Measurements from ENCODE around the gene HVCN1.
"Not testable (repeated sequence)": the region's sequence is repeated elsewhere in the genome, so short reads cannot be mapped to it uniquely, and the experiment has no call there.

The HVCN1 gene

GRCh38 chr12:110666892-110667291 lies 22.0 kb downstream of the HVCN1 start:
- Mint-ChIP-seq H3K4me3 (peak overlapping the region; percentile 17), H3K36me3 (ENCODE audit: low read depth) (peaks cover 59% of the 10 kb centered on the region), H3K27ac (peak overlapping the region; percentile 32), H3K9me3 (peaks cover 12% of the 10 kb centered on the region), H3K27me3 (no peaks in the 10 kb centered on the region), H3K4me1 (ENCODE audit: low read depth) (peaks cover 75% of the 10 kb centered on the region)

- Mint-ChIP-seq H3K4me3 (peak overlapping the region; percentile 93), H3K27ac (peak overlapping the region; percentile 100), H3K9me3 (peaks cover 12% of the 10 kb centered on the region), H3K27me3 (no peaks in the 10 kb centered on the region), H3K36me3 (ENCODE audit: low read depth) (peaks cover 73% of the 10 kb centered on the region), H3K4me1 (ENCODE audit: low read depth) (peaks cover 79% of the 10 kb centered on the region)
Measured at GRCh38 chr12:110661337-110661972, 27.5 kb downstream of the HVCN1 start.

- H3K27me3 Mint-ChIP-seq, result no peaks in the 10 kb centered on the region
- H3K36me3 Mint-ChIP-seq (ENCODE audit: low read depth), result peaks cover 65% of the 10 kb centered on the region
Measured at GRCh38 chr12:110658878-110659277, 30.0 kb downstream of the HVCN1 start.

GRCh38 chr12:110658242-110658641 lies 30.7 kb downstream of the HVCN1 start:
- Mint-ChIP-seq H3K27me3 (no peaks in the 10 kb centered on the region), H3K9me3 (no peaks in the 10 kb centered on the region), H3K27ac (peak overlapping the region; percentile 37), H3K4me1 (ENCODE audit: low read depth) (peaks cover 77% of the 10 kb centered on the region), H3K4me3 (peak overlapping the region; percentile 56), H3K36me3 (ENCODE audit: low read depth) (peaks cover 67% of the 10 kb centered on the region)

More at GRCh38 chr12:110658878-110659277, 30.0 kb downstream of the HVCN1 start:
- H3K27ac Mint-ChIP-seq, result no peak overlapping the region
- H3K9me3 Mint-ChIP-seq, result no peaks in the 10 kb centered on the region
- peak overlapping the region; percentile 1 for H3K4me3 Mint-ChIP-seq
- peaks cover 74% of the 10 kb centered on the region for H3K4me1 Mint-ChIP-seq (ENCODE audit: low read depth)

- Mint-ChIP-seq H3K36me3 (ENCODE audit: low read depth) (peaks cover 68% of the 10 kb centered on the region), H3K4me1 (ENCODE audit: low read depth) (peaks cover 72% of the 10 kb centered on the region), H3K27me3 (no peaks in the 10 kb centered on the region), H3K4me3 (peak overlapping the region; percentile 56), H3K9me3 (no peaks in the 10 kb centered on the region), H3K27ac (peak overlapping the region; percentile 72)
Measured at GRCh38 chr12:110657747-110658146, 31.2 kb downstream of the HVCN1 start.

- H3K4me3 Mint-ChIP-seq, result no peak overlapping the region
- no peak overlapping the region for H3K27ac Mint-ChIP-seq
- no peaks in the 10 kb centered on the region for H3K9me3 Mint-ChIP-seq
- H3K27me3 Mint-ChIP-seq, result no peaks in the 10 kb centered on the region
- H3K36me3 Mint-ChIP-seq (ENCODE audit: low read depth), result peaks cover 80% of the 10 kb centered on the region
- H3K4me1 Mint-ChIP-seq (ENCODE audit: low read depth), result peaks cover 56% of the 10 kb centered on the region
Measured at GRCh38 chr12:110656071-110656655, 32.8 kb downstream of the HVCN1 start.

- peaks cover 83% of the 10 kb centered on the region for H3K36me3 Mint-ChIP-seq (ENCODE audit: low read depth)
- not testable (repeated sequence) for H3K9me3 Mint-ChIP-seq, H3K27ac Mint-ChIP-seq, H3K4me3 Mint-ChIP-seq, H3K27me3 Mint-ChIP-seq
- H3K4me1 Mint-ChIP-seq (ENCODE audit: low read depth), result peaks cover 37% of the 10 kb centered on the region
Measured at GRCh38 chr12:110654238-110654637, 34.7 kb downstream of the HVCN1 start.

- Mint-ChIP-seq H3K27ac (no peak overlapping the region), H3K36me3 (ENCODE audit: low read depth) (peaks cover 71% of the 10 kb centered on the region), H3K9me3 (no peaks in the 10 kb centered on the region), H3K4me1 (ENCODE audit: low read depth) (peaks cover 38% of the 10 kb centered on the region), H3K27me3 (no peaks in the 10 kb centered on the region), H3K4me3 (no peak overlapping the region)
Measured at GRCh38 chr12:110649341-110649847, 39.5 kb downstream of the HVCN1 start.

- H3K36me3 Mint-ChIP-seq (ENCODE audit: low read depth), result peaks cover 63% of the 10 kb centered on the region
- H3K4me3 Mint-ChIP-seq, result peak overlapping the region; percentile 42
- H3K4me1 Mint-ChIP-seq (ENCODE audit: low read depth), result peaks cover 44% of the 10 kb centered on the region
- no peaks in the 10 kb centered on the region for H3K9me3 Mint-ChIP-seq
- no peaks in the 10 kb centered on the region for H3K27me3 Mint-ChIP-seq
- peak overlapping the region; percentile 89 for H3K27ac Mint-ChIP-seq
Measured at GRCh38 chr12:110647631-110648040, 41.3 kb downstream of the HVCN1 start.

GRCh38 chr12:110641521-110641920 lies 47.4 kb downstream of the HVCN1 start:
- Mint-ChIP-seq H3K4me1 (ENCODE audit: low read depth) (peaks cover 80% of the 10 kb centered on the region), H3K27me3 (no peaks in the 10 kb centered on the region), H3K27ac (no peak overlapping the region), H3K36me3 (ENCODE audit: low read depth) (peaks cover 12% of the 10 kb centered on the region), H3K4me3 (no peak overlapping the region), H3K9me3 (no peaks in the 10 kb centered on the region)

- Mint-ChIP-seq H3K4me3 (no peak overlapping the region), H3K27ac (no peak overlapping the region), H3K27me3 (no peaks in the 10 kb centered on the region), H3K9me3 (no peaks in the 10 kb centered on the region), H3K36me3 (ENCODE audit: low read depth) (peaks cover 6% of the 10 kb centered on the region), H3K4me1 (ENCODE audit: low read depth) (peaks cover 84% of the 10 kb centered on the region)
Measured at GRCh38 chr12:110640275-110641025, 48.5 kb downstream of the HVCN1 start.

- Mint-ChIP-seq H3K9me3 (no peaks in the 10 kb centered on the region), H3K36me3 (ENCODE audit: low read depth) (peaks cover 6% of the 10 kb centered on the region), H3K4me3 (peak overlapping the region; percentile 38), H3K27me3 (no peaks in the 10 kb centered on the region), H3K4me1 (ENCODE audit: low read depth) (peaks cover 93% of the 10 kb centered on the region), H3K27ac (peak overlapping the region; percentile 38)
Measured at GRCh38 chr12:110639336-110640141, 49.4 kb downstream of the HVCN1 start.

- Mint-ChIP-seq H3K4me1 (ENCODE audit: low read depth) (peaks cover 91% of the 10 kb centered on the region), H3K9me3 (no peaks in the 10 kb centered on the region), H3K4me3 (no peak overlapping the region), H3K27ac (no peak overlapping the region), H3K36me3 (ENCODE audit: low read depth) (peaks cover under 1% of the 10 kb centered on the region), H3K27me3 (no peaks in the 10 kb centered on the region)
Measured at GRCh38 chr12:110638796-110639195, 50.1 kb downstream of the HVCN1 start.

GRCh38 chr12:110637869-110638441 lies 51.0 kb downstream of the HVCN1 start:
- Mint-ChIP-seq H3K4me1 (ENCODE audit: low read depth) (peaks cover 89% of the 10 kb centered on the region), H3K27ac (peak overlapping the region; percentile 24), H3K9me3 (no peaks in the 10 kb centered on the region), H3K36me3 (ENCODE audit: low read depth) (no peaks in the 10 kb centered on the region), H3K27me3 (no peaks in the 10 kb centered on the region), H3K4me3 (no peak overlapping the region)

Data from stimulated activated naive CD8-positive, alpha-beta T cell treated with anti-CD3 and anti-CD28 coated beads, Interleukin-15, Interleukin-2, amounts not matched to agents 100 ng/mL and 50 ng/mL, for 24 hours (primary cell).